Naive thymus-derived CD8-positive, alpha-beta T cell (primary cell): ENCODE results near the gene HDAC10. TPM values are rescaled to one million over a fixed set of nuclear protein-coding genes. Genes with fewer than 3 reads are reported as not detected.

Experiments used
- ATAC-seq, 2 donors: fragments of 150-1000 bp; cut with Tn5 transposase in 1 of 2; sonication (Bioruptor Pico), chemical (Tn5 transposase) in 1 of 2; 1 replicate in 1 of 2; 2 replicates in 1 of 2; pipeline ENCODE4 v1.10.0; 2021; ENCODE audit warnings: mild to moderate bottlenecking in 2 of 2, moderate library complexity in 2 of 2
- POLR2A ChIA-PET: fragments of 350-600 bp; sonication (Branson Sonifier 250); formaldehyde crosslinking; loops from one replicate; lab custom pipeline; 2021; ENCODE audit warnings: antibody characterized with exemption; lab: Charles Lee
- DNase-seq, 10 donors: peaks; one replicate each; pipeline versions ENCODE4 v3.0.0 to v3.0.0-alpha.2; 2020 to 2022
- H3K27ac Mint-ChIP-seq, 10 donors: one replicate each; pipeline ENCODE4 v1.8.0; 2020 to 2022; ENCODE audit warnings: mild to moderate bottlenecking in 10 of 10, mixed read lengths in 10 of 10, moderate library complexity in 4 of 10, inconsistent platforms in 1 of 10
- H3K27me3 Mint-ChIP-seq, 5 donors: one replicate each; pipeline ENCODE4 v1.8.0; 2021 to 2022; ENCODE audit warnings: mixed read lengths in 5 of 5
- H3K36me3 Mint-ChIP-seq, 3 donors: one replicate each; pipeline ENCODE4 v1.8.0; 2020 to 2022; ENCODE audit warnings: mixed read lengths in 3 of 3, mild to moderate bottlenecking in 2 of 3, inconsistent platforms in 1 of 3
- H3K4me1 Mint-ChIP-seq, 4 donors: one replicate each; pipeline ENCODE4 v1.8.0; 2021 to 2022; ENCODE audit warnings: mixed read lengths in 4 of 4
- H3K4me3 Mint-ChIP-seq, 10 donors: one replicate each; pipeline ENCODE4 v1.8.0; 2020 to 2022; ENCODE audit warnings: mild to moderate bottlenecking in 10 of 10, mixed read lengths in 10 of 10, moderate library complexity in 6 of 10, inconsistent platforms in 1 of 10
- H3K9me3 Mint-ChIP-seq, 9 donors: one replicate each; pipeline ENCODE4 v1.8.0; 2020 to 2022; ENCODE audit warnings: mixed read lengths in 9 of 9, mild to moderate bottlenecking in 3 of 9, inconsistent platforms in 1 of 9, moderate library complexity in 1 of 9
- polyA plus RNA-seq, 3 donors: library from polyadenylated mRNA; unstranded; fragments of 300-500 nt; fragmentation: Illumina TruSeq; gene quantifications; one replicate each; pipeline ENCODE4 v1.2.3, GENCODE V29; 2021
- total RNA-seq, 8 experiments: library from RNA in 2 of 8; stranded (reverse) in 2 of 8; gene quantifications; one replicate each; pipeline ENCODE4 v1.2.3 and lab custom pipeline; 2021 to 2026

HDAC10 gene
- total and polyA plus RNA-seq, 5 experiments from 2014 or later, result 5.4 to 114 (median 7.8) TPM

GRCh38 chr22:50220603-50221409 is 30.3 kb downstream of the HDAC10 start:
- H3K9me3 Mint-ChIP-seq, result no peaks in the 10 kb centered on the region
- H3K27ac Mint-ChIP-seq, result peak overlapping the region in 3 of 10 donors; percentile 38 to 79 (median 62)
- H3K4me3 Mint-ChIP-seq, result no peak overlapping the region
- H3K4me1 Mint-ChIP-seq, result peaks cover 0 to 5% (median under 1%) of the 10 kb centered on the region in 4 donors
- H3K27me3 Mint-ChIP-seq, result no peaks in the 10 kb centered on the region
- no peak for ATAC-seq
- no peak for DNase-seq
- H3K36me3 Mint-ChIP-seq, result peaks cover 0 to 45% (median 14%) of the 10 kb centered on the region in 3 donors
- POLR2A ChIA-PET, result no interaction called here

- Mint-ChIP-seq H3K27ac (peak overlapping the region in 2 of 10 donors; percentile 79 to 84), H3K9me3 (no peaks in the 10 kb centered on the region), H3K36me3 (peaks cover 0 to 43% (median 15%) of the 10 kb centered on the region in 3 donors), H3K27me3 (no peaks in the 10 kb centered on the region), H3K4me1 (peaks cover 0 to 7% (median 2%) of the 10 kb centered on the region in 4 donors), H3K4me3 (no peak overlapping the region)
- ATAC-seq (no peak), DNase-seq (no peak)
- POLR2A ChIA-PET, result interaction anchor here (0.9 kb wide), 1 partner anchor 30 kb away, joined by 4 read pairs; no protein-coding TSS in a partner anchor
Measured at GRCh38 chr22:50219800-50220602, 31.1 kb downstream of the HDAC10 start.

- H3K4me1 Mint-ChIP-seq, result peaks cover 0 to 11% (median 6%) of the 10 kb centered on the region in 4 donors
- DNase-seq (no peak), ATAC-seq (no peak)
- peaks cover 0 to 44% (median 15%) of the 10 kb centered on the region in 3 donors for H3K36me3 Mint-ChIP-seq
- peak overlapping the region in 3 of 10 donors; percentile 51 to 84 (median 79) for H3K27ac Mint-ChIP-seq
- no peaks in the 10 kb centered on the region for H3K27me3 Mint-ChIP-seq
- no peak overlapping the region for H3K4me3 Mint-ChIP-seq
- POLR2A ChIA-PET, result interaction anchor here (0.9 kb wide), 1 partner anchor 29 kb away, joined by 4 read pairs; no protein-coding TSS in a partner anchor
- H3K9me3 Mint-ChIP-seq, result no peaks in the 10 kb centered on the region
Measured at GRCh38 chr22:50218996-50219727, 31.9 kb downstream of the HDAC10 start.

- no peaks in the 10 kb centered on the region for H3K27me3 Mint-ChIP-seq
- H3K9me3 Mint-ChIP-seq, result no peaks in the 10 kb centered on the region
- ATAC-seq (peak in 1 of 2 donors; percentile 3), DNase-seq (no peak)
- peaks cover 0 to 43% (median 13%) of the 10 kb centered on the region in 3 donors for H3K36me3 Mint-ChIP-seq
- POLR2A ChIA-PET, result interaction anchor here (1.1 to 1.4 kb wide), 2 partner anchors 26 kb away, joined by 4 to 6 read pairs; partner anchors contain the start of gene TUBGCP6
- no peak overlapping the region for H3K4me3 Mint-ChIP-seq
- peak overlapping the region in 1 of 10 donors; percentile 56 for H3K27ac Mint-ChIP-seq
- peaks cover 2 to 15% (median 6%) of the 10 kb centered on the region in 4 donors for H3K4me1 Mint-ChIP-seq
Measured at GRCh38 chr22:50218153-50218995, 32.7 kb downstream of the HDAC10 start.

- POLR2A ChIA-PET, result interaction anchor here (1.1 to 1.4 kb wide), 2 partner anchors 25 to 27 kb away, joined by 4 to 6 read pairs; partner anchors contain the start of gene TUBGCP6
- Mint-ChIP-seq H3K27me3 (no peaks in the 10 kb centered on the region), H3K27ac (no peak overlapping the region), H3K4me3 (no peak overlapping the region), H3K36me3 (peaks cover 3 to 43% (median 11%) of the 10 kb centered on the region in 3 donors), H3K9me3 (no peaks in the 10 kb centered on the region), H3K4me1 (peaks cover 4 to 23% (median 11%) of the 10 kb centered on the region in 4 donors)
- ATAC-seq (peak in 1 of 2 donors; percentile 6), DNase-seq (no peak)
Measured at GRCh38 chr22:50217543-50218152, 33.4 kb downstream of the HDAC10 start.

- H3K4me1 Mint-ChIP-seq, result peaks cover 4 to 27% (median 15%) of the 10 kb centered on the region in 4 donors
- H3K4me3 Mint-ChIP-seq, result no peak overlapping the region
- H3K27ac Mint-ChIP-seq, result no peak overlapping the region
- peak in 1 of 2 donors; percentile 9 for ATAC-seq
- DNase-seq, result peak in 1 of 10 donors; percentile 58
- H3K36me3 Mint-ChIP-seq, result peaks cover 5 to 49% (median 11%) of the 10 kb centered on the region in 3 donors
- no peaks in the 10 kb centered on the region for H3K9me3 Mint-ChIP-seq
- POLR2A ChIA-PET, result interaction anchor here (1.3 to 1.4 kb wide), 2 partner anchors 27 kb away, joined by 3 to 6 read pairs; partner anchors contain the start of gene TUBGCP6
- no peaks in the 10 kb centered on the region for H3K27me3 Mint-ChIP-seq
Measured at GRCh38 chr22:50216684-50217520, 34.2 kb downstream of the HDAC10 start.

GRCh38 chr22:50216055-50216683 is 34.9 kb downstream of the HDAC10 start:
- Mint-ChIP-seq H3K36me3 (peaks cover 5 to 49% (median 11%) of the 10 kb centered on the region in 3 donors), H3K4me3 (no peak overlapping the region), H3K27ac (no peak overlapping the region), H3K4me1 (peaks cover 4 to 27% (median 16%) of the 10 kb centered on the region in 4 donors), H3K9me3 (no peaks in the 10 kb centered on the region), H3K27me3 (no peaks in the 10 kb centered on the region)
- DNase-seq, result no peak
- ATAC-seq, result no peak
- POLR2A ChIA-PET, result interaction anchor here (1.3 kb wide), 1 partner anchor 28 kb away, joined by 3 read pairs; no protein-coding TSS in a partner anchor

GRCh38 chr22:50215297-50216054 is 35.6 kb downstream of the HDAC10 start:
- Mint-ChIP-seq H3K36me3 (peaks cover 5 to 49% (median 11%) of the 10 kb centered on the region in 3 donors), H3K27ac (peak overlapping the region in 5 of 10 donors; percentile 26 to 92 (median 74)), H3K9me3 (no peaks in the 10 kb centered on the region), H3K4me3 (no peak overlapping the region), H3K4me1 (peaks cover 4 to 28% (median 18%) of the 10 kb centered on the region in 4 donors), H3K27me3 (no peaks in the 10 kb centered on the region)
- DNase-seq, result peak in 1 of 10 donors; percentile 57
- no peak for ATAC-seq
- POLR2A ChIA-PET, result interaction anchor here (1.3 kb wide), 1 partner anchor 29 kb away, joined by 3 read pairs; no protein-coding TSS in a partner anchor

- POLR2A ChIA-PET, result no interaction called here
- Mint-ChIP-seq H3K4me3 (no peak overlapping the region), H3K27ac (peak overlapping the region in 7 of 10 donors; percentile 47 to 73 (median 59)), H3K36me3 (peaks cover 9 to 57% (median 12%) of the 10 kb centered on the region in 3 donors), H3K4me1 (peaks cover 8 to 35% (median 21%) of the 10 kb centered on the region in 4 donors), H3K27me3 (no peaks in the 10 kb centered on the region), H3K9me3 (no peaks in the 10 kb centered on the region)
- DNase-seq (no peak), ATAC-seq (no peak)
Measured at GRCh38 chr22:50213263-50213662, 37.8 kb downstream of the HDAC10 start.
